GM23248 (cell line): ENCODE results near the gene TMPRSS2.

ENCODE experiments used
- EZH2 ChIP-seq: fragments of 200-600 bp; sonication (generic); IDR thresholded peaks from 2 replicates; pipeline ENCODE4 v1.6.1; 2018; ENCODE audit warnings: antibody characterized with exemption, mild to moderate bottlenecking; ENCODE audit not compliant: insufficient read depth, poor library complexity, severe bottlenecking
- EZH2phosphoT487 ChIP-seq: fragments of 200-600 bp; sonication (generic); IDR thresholded peaks from 2 replicates; pipeline ENCODE4 v1.6.1; 2018; ENCODE audit warnings: antibody characterized with exemption, moderate library complexity, mild to moderate bottlenecking, low read depth; ENCODE audit not compliant: insufficient read depth

- TF ChIP-seq EZH2phosphoT487 = no peak
- TF ChIP-seq EZH2 = no peak
Observed at GRCh38 chr21:41442481-41443186, 65.3 kb downstream of the TMPRSS2 start.
